GM18951 (cell line): ENCODE measurements around the gene GRIN2B.

ENCODE experiments used
- POLR2A ChIP-seq: IDR thresholded peaks from 4 replicates; pipeline ENCODE4 v1.6.1; 2011; ENCODE audit warnings: mild to moderate bottlenecking; ENCODE audit not compliant: insufficient read length, insufficient read depth; ENCODE audit errors: extremely low read depth
- in situ Hi-C: fragments of 300-500 bp; cut with MboI; formaldehyde crosslinking; loops from one replicate; pipeline ENCODE4 v1.12.0; 2022; ENCODE audit warnings: low sequenced_read_pairs, mixed read lengths, inconsistent platforms; ENCODE audit not compliant: unreplicated experiment

The GRIN2B gene

GRCh38 chr12:13976028-13976584 lies 5.3 kb downstream of the GRIN2B start:
- in situ Hi-C loops, result no loop called here

GRCh38 chr12:13973996-13974395 lies 7.4 kb downstream of the GRIN2B start:
- in situ Hi-C loops, result no loop called here
- TF ChIP-seq POLR2A, result no peak

More at GRCh38 chr12:13976028-13976584, 5.3 kb downstream of the GRIN2B start:
- no peak for TF ChIP-seq POLR2A

GRCh38 chr12:13970803-13971202 lies 10.6 kb downstream of the GRIN2B start:
- TF ChIP-seq POLR2A, result no peak
- in situ Hi-C loops, result no loop called here

GRCh38 chr12:13968281-13968680 lies 13.1 kb downstream of the GRIN2B start:
- in situ Hi-C loops, result no loop called here

GRCh38 chr12:13964666-13965065 lies 16.7 kb downstream of the GRIN2B start:
- in situ Hi-C loops, result no loop called here
- no peak for TF ChIP-seq POLR2A

More at GRCh38 chr12:13968281-13968680, 13.1 kb downstream of the GRIN2B start:
- TF ChIP-seq POLR2A, result no peak

- no peak for TF ChIP-seq POLR2A
- in situ Hi-C loops, result no loop called here
Measured at GRCh38 chr12:13962699-13963098, 18.7 kb downstream of the GRIN2B start.

GRCh38 chr12:13961971-13962370 lies 19.4 kb downstream of the GRIN2B start:
- no peak for TF ChIP-seq POLR2A
- in situ Hi-C loops, result no loop called here

GRCh38 chr12:13959131-13959723 lies 22.2 kb downstream of the GRIN2B start:
- in situ Hi-C loops, result no loop called here
- no peak for TF ChIP-seq POLR2A

GRCh38 chr12:13957576-13957975 lies 23.8 kb downstream of the GRIN2B start:
- in situ Hi-C loops, result no loop called here
- no peak for TF ChIP-seq POLR2A

- in situ Hi-C loops, result no loop called here
- no peak for TF ChIP-seq POLR2A
Measured at GRCh38 chr12:13956060-13956590, 25.3 kb downstream of the GRIN2B start.

- TF ChIP-seq POLR2A, result no peak
- in situ Hi-C loops, result no loop called here
Measured at GRCh38 chr12:13952096-13952495, 29.3 kb downstream of the GRIN2B start.

- no peak for TF ChIP-seq POLR2A
- in situ Hi-C loops, result no loop called here
Measured at GRCh38 chr12:13950502-13950901, 30.9 kb downstream of the GRIN2B start.

- in situ Hi-C loops, result no loop called here
- TF ChIP-seq POLR2A, result no peak
Measured at GRCh38 chr12:13948621-13949020, 32.8 kb downstream of the GRIN2B start.

GRCh38 chr12:13947276-13947946 lies 34.0 kb downstream of the GRIN2B start:
- TF ChIP-seq POLR2A, result no peak
- in situ Hi-C loops, result no loop called here
